Erythroblast (primary cell): Measurements from ENCODE around the gene AKAP13.

Experiments used
- GATA1 ChIP-seq: IDR thresholded peaks from 2 replicates; pipeline ENCODE4 v1.6.1; 2011; ENCODE audit warnings: low read depth, mild to moderate bottlenecking, control low read depth, low read length, moderate library complexity
- POLR2A ChIP-seq: IDR thresholded peaks from 2 replicates; pipeline ENCODE4 v1.6.1; 2011; ENCODE audit warnings: mild to moderate bottlenecking, low read length

DNA sequence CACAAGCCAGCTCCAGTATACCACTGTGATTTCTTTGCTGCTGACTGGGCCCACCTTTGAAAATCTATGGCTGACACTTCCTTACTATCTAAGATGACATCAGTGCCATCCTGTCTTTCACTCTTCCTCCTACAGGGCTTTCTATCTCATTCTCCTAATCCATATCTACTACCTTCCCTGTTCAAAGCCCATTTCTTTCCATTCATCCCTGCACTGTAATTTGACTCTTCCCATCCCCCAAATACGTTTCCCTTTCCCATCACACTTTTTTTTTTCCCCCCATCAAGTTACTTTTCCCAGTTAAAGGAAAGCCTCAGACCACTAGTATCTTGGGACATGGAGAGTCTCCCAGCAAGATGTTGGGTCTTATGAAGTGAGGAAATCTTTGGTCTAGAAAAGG, 136.7 kb downstream of the AKAP13 start:
- no peak for TF ChIP-seq POLR2A
- no peak for TF ChIP-seq GATA1
